RPMI7951 (cell line): Measurements from ENCODE around the gene RPL27. TPM values are rescaled to one million over a fixed set of nuclear protein-coding genes. Genes with fewer than 3 reads are reported as not detected.
A peak's percentile ranks its signal among the peaks of the same experiment; 100 is the strongest.

ENCODE experiments used
- DNase-seq: peaks from one replicate; pipeline ENCODE4 v3.0.0-alpha.2; 2012; ENCODE audit warnings: low read depth
- total RNA-seq: library from RNA; depleted of rRNA; stranded (reverse); fragments of >200 nt; shearing (Covaris generic); gene quantifications from 2 replicates; pipeline ENCODE4 v1.2.3, GENCODE V29; 2014

The RPL27 gene
- total RNA-seq, 1 experiment from 2014 or later: 1,894 TPM

- peak; percentile 76 for DNase-seq
Observed at GRCh38 chr17:43020789-43021740, 22.8 kb downstream of the RPL27 start.

- DNase-seq: peak; percentile 73
Observed at GRCh38 chr17:43021741-43022512, 23.7 kb downstream of the RPL27 start, which contains the start of gene VAT1. TSS of gene VAT1 (minus strand) at chr17:43022385. CDS start at chr17:43022322, 63 bp downstream.

DNA sequence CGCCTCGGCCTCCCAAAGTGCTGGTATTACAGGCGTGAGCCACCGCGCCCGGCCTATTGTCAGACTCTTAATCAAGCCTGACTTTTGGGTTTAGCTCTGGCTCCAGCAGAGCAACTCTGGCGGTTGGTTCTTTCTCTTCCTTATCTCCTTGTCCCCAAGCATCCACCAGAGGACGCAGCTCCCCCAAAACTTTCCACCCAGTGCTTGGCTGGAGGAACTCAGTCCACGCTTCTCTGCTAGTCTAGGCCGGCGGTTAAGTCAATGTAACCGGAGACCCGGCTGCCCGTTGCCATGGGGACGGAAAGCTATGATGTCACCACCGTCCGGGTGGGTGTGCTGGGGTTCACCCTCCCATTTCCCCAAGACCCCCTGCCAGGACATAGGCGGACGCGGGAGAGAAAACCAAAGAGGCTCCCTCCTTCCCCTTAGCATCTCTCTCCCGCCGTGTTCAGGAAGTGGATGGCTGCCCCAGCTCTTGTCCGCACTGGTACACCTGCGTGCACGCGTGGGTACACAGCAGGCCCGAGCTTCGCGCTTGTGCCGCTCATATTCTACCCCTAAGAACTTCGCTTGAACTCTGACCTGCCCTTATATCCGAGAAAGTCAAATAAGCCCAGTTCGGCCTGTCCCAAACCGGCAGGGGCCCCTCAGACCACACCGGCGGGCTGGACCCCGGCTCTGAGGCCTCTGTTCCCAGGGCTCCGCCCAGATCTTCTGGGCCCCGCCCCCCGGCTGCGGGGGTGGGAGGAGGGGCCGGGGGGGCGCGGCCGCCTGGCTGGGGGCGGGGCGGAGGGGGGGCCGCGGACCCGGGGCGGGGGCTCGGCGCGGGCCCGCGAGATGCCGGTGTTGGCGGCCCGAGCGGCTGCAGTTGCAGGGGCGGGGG is 26.4 kb downstream of the RPL27 start, which contains the start of gene RND2:
TSS of gene RND2 (plus strand) at position 825 of the 883 bp plus-strand sequence. CDS start 117 bp downstream, outside the sequence.
- peak; percentile 84 for DNase-seq

DNA sequence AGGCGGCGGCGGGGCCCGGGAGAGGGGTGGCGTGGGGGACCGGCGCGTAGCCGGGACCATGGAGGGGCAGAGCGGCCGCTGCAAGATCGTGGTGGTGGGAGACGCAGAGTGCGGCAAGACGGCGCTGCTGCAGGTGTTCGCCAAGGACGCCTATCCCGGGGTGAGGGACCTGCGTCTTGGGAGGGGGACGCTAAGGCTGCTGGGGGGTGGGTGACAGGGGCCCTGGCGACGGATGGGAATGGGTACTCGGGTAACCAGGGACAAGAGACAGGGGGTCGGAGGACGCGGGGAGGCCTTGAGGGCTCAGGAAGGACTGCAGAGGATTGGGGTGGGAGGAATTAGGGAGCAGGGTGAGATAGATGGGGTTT is 27.1 kb downstream of the RPL27 start:
- no peak for DNase-seq

DNA sequence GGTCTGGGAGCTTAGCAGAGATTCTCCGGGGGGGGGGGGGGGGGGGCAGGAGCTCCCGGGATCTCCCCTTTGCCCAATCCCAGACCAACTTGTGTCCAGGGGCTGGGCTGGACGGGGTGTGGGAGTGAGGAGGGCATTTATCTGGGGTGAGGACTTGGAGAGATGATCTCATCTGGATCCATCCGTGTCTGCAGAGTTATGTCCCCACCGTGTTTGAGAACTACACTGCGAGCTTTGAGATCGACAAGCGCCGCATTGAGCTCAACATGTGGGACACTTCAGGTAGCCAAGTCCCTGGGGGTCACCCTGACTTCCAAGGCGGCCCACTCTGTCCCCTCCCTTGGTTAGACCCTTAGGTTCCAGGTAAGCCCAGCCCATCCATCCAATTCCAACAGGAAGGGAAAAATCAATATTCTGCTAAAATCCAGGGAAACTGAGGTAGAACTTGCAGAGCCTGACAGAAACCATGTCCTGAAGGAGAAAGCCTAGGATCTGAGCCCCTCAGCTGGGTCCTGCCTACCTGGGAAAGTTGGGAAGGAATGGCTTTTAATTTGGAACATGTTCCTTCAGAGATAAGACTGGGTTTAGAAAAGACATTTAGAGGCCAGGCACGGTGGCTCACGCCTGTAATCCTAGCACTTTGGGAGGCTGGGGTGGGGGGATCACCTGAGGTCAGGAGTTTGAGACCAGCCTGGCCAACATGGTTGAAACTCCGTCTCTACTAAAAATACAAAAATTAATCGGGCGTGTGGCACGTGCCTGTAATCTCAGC is 27.7 kb downstream of the RPL27 start:
- no peak for DNase-seq

- no peak for DNase-seq
Observed at GRCh38 chr17:43026595-43026994, 28.4 kb downstream of the RPL27 start.

GRCh38 chr17:43027091-43028032 is 29.1 kb downstream of the RPL27 start:
- DNase-seq: no peak

GRCh38 chr17:43028221-43028861 is 30.1 kb downstream of the RPL27 start:
- no peak for DNase-seq

- no peak for DNase-seq
Observed at GRCh38 chr17:43030137-43030767, 32.0 kb downstream of the RPL27 start.

DNA sequence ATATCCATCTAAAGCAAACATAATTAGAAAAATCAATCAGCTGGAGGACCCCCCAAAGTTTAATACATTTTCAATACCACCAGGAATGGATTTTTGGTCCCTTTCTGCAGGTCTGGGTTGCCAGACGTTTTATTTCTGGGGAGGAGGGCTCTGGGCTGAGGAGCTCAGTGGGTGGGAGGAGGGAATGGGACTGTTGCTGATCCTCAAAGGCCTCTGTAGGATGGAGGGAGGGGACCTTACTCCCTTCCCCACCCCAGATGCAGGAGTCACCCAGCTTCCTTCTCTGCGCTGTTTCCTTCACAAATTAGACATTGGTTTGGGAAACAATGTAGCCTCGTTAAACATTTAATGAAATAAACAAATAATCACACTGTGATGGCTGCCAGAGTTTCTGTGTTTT is 33.4 kb downstream of the RPL27 start:
- no peak for DNase-seq

DNA sequence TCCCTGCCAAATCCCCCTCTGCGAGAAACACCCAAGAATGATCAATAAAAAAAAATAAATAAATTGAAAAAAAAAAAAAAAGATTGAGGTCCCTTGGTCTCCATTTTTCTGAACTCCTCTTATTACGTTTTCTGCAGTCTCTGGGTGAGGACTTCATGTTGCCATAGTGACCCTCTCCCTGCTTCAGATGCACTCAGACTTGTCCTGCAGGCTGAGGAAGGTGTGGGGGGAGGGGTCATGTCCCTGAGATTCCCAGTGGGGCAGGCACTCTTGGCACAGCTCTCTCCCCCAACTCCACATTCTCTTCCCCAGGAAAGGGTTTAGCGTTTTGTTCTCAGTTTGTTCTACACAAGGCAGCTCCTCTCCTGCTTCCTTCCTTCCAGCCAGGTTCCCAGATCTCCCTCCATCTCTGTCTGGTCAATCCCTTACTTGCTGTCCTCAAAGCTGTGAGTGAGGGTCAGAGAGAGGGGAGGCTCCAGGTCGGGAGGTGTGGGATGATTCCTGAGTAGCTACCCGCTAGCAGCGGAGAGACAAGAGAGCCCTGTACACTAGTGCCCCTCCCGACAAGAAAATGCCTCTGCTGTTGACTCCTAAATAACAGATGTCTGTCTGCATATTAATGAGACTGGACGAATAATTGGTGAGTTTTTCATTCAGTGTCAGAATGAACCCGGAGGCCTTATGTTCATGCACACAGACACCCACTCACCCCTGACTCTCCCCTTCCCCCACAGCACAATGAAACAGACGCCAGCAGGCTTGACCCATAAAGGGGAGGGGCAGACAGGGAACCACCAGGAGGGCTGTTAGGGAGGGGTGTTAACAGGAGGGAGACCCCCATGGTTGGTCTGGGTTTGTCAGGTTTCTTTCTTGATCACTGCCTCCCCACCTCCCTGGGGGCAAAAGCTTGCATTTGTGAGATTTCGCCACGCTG is 36.0 kb downstream of the RPL27 start:
- no peak for DNase-seq

- no peak for DNase-seq
Observed at GRCh38 chr17:43034894-43035293, 36.7 kb downstream of the RPL27 start.

- no peak for DNase-seq
Observed at GRCh38 chr17:43039646-43040045, 41.4 kb downstream of the RPL27 start.

DNA sequence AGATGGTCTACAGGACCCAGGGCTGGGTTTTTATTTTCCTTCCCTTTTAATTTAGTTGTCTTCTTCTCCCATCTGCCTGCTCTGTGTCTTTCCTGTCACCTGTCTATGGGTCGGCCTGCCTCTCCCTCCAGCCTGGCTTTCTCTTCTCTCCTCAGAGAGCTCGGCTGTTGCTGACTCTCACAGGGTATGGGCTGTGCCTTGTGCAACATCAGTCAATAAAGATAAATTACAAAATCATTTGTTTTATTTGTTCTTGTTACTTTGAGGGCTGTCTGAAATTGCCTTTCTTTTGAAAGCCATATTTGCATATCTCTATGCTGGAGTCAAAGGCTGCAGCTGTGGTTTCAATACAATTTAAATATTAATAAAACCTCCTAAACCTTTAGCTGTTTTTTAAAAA is 42.4 kb downstream of the RPL27 start:
- no peak for DNase-seq

DNA sequence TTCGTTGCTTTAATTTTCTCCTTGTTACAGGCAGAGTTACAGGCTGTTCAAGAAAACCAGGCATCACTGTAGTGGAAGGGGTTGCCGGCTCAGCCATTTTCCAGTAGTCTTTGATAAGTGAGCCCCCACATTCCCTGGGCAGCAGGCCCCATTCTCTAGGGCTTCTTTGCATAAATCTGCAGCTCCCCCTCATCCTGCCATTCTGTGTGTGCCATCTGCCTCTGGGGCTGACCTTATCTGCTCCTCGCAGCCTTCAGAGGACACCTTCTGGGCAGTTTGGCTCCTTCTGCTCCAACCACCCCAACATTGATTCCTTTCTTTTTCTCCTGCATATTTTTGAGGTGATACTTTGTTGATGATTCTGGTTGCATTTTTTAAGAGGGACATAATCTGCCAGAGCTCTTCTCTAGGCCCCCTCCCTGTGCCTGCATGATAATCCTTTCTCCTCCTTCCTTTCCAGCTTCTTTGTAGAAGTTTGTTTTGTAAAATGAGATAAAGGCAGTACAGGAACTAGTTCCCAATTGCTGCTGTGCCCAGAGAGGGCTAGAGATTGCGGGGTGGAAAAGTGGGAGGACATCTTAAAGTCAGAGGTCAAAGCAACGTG is 43.9 kb downstream of the RPL27 start:
- no peak for DNase-seq

GRCh38 chr17:43043307-43043706 is 45.1 kb downstream of the RPL27 start:
- no peak for DNase-seq

DNA sequence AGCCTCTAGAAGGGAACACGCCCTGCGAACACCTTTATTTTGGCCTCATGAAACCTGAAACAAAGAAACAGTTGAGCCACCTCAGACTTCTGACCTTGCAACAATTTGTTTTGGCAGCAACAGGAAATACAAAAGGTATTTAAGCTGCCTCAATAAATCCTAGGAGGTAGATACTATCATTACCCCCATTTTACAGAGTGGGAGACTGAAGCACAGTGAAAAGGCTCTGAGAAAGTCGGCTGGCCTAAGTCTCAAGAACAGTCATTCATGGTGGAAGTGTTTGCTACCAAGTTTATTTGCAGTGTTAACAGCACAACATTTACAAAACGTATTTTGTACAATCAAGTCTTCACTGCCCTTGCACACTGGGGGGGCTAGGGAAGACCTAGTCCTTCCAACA is 45.8 kb downstream of the RPL27 start:
- DNase-seq: no peak
